Kidney tubule cell (primary cell): Measurements from ENCODE around the gene N4BP3.
A peak's percentile ranks its signal among the peaks of the same experiment; 100 is the strongest.

Source experiments
- DNase-seq: peaks from one replicate; pipeline ENCODE4 v3.0.0-alpha.2; 2018; ENCODE audit warnings: low spot score

N4BP3 gene

DNA sequence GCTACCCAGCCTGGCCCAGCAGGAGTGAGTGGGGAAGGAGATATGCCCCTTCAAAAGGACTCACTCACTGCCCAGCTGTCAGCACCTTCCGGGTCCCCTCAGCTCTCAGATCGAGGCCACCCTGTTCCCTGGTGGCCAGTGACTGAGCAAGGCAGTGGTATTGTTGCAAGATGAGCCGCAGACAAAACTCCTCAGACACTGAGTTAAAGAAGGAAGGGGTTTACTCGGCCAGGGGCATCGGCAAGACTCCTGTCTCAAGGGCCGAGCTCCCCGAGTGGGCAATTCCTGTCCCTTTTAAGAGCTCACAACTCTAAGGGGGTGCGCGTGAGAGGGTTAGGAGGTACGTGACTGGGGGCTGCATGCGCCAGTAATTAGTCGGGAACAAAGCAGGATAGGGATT lies 9.7 kb upstream of the N4BP3 start:
- no peak for DNase-seq

DNA sequence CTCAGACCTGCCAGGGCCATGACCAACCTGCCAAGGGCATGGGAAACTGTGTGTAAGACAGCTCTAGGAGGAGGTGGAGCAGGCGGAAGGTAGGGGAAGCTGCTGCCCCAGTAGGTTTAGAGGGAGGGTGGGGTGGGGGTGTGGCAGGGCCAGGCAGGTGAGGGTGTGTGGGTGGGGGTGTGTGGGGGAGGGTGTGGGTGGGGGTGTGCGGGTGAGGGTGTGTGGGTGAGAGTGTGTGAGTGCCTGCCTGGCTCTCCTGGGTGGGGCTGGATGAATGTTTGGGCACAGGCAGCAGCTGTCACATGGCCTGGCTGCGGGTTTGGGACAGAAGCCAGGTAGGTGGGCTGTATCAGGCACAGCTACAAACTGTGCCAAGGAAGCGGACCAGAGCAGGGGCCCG lies 8.8 kb upstream of the N4BP3 start:
- no peak for DNase-seq

DNA sequence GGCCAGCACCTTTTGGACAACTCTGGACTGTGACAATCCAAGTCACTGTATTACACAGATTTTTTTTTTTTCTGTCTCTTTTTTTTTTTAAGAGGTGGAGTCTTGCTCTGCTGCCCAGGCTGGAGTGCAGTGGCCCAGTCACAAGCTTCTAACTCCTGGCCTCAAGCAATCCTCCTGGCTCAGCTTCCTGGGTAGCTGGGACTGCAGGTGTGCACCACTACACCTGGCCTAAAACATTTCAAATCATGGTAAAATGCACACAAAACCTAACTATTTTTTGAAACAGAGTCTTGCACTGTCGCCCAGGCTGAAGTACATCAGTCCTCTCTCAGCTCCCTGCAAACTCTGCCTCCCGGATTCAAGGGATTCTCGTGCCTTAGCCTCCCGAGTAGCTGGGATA lies 7.2 kb upstream of the N4BP3 start:
- no peak for DNase-seq

DNA sequence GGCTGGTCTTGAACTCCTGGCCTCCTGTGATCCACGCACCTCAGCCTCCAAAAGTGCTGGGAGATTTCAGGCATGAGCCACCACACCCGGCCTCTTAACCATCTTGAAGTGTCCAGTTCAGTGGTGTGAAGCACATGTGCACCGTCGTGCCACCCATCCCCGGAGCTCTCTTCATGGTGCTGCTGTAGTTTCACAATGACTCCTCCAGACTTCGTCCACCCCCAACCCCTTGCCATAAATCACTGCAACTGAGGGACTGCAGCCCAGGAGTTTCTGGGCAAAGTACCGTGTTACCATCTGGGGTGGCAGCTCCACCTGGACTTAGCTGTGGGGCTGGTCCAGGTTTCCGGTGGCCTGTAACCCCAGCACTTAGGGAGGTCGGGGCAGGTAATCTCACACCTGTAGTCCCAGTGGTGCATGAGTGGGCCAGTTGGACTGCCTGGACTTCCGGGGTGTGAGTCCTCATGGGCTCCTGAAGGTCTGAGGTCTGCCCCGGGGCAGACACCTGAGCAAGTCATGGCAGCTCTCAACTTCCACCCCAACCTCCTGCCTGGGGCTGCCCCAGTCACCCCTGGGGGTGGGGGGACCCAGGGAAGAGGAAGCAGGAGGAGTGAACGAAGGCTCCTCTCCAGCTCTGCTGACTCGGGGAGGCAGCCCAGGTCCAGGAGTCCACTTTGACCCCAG lies 6.6 kb upstream of the N4BP3 start:
- DNase-seq = no peak

DNA sequence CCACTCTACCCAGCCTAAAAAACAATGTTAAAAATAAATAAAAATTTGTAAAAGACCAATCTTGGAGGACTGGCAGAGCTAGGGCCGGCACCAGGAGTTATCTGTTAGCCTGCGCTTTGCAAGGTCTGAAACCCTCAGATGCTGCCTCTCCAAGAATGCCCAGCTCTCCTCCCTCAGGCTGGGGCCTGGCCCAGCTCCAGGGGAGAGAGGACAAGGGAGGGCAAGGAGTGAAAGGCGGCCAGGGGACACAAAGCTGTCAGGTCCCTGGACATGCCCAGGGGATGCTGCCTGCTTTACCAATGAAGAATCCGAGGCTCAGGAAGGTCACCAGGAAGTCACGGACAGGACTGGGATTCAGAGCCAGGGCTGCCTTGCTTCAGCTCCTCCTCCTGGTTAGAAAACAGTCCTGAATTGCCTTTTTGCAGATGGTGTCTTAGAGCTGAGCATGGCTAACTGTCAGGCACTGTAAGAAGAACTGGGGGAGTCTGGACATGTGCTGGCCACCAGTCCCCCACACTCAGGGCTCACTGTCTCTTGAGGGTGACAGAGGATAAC lies 5.5 kb upstream of the N4BP3 start:
- no peak for DNase-seq

DNA sequence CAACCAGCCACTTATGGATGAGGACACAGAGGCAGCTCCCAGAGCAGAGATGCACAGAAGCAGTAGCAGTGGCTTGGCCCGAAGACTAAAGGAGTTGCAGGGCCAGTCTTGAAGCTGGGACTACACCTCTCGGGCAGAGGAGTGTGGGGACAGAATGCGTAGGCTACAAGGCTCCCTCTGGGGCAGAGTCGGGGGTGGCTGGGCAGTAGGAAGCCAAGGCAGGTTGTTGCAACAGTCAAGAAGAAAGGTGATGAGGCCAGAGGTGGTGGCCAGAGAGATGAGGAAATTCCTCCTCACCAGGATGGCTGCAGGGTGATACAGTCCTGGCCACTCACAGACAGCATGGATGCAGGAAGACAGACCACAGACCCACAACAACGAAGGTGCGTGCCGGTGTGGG lies 4.9 kb upstream of the N4BP3 start:
- no peak for DNase-seq

DNA sequence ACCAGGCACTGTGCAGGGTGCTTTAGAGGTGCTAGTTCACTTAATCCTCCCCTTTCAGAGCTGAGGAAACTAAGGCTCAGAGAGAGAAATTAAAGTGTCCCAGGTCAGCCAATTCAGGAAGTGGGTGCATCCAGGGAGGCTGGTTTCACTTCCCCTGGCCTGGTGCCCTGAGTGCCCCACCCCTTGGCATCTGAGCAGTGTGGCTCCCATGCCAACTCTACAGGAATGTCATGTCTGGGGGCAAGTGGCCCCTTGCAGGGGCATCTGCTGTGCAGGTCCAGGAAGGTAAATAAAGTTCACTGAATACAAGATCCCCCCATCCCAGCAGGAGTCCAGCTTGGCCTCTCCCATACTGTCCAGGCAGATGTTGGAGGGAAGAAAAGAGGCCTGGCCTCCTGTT lies 4.4 kb upstream of the N4BP3 start:
- no peak for DNase-seq

DNA sequence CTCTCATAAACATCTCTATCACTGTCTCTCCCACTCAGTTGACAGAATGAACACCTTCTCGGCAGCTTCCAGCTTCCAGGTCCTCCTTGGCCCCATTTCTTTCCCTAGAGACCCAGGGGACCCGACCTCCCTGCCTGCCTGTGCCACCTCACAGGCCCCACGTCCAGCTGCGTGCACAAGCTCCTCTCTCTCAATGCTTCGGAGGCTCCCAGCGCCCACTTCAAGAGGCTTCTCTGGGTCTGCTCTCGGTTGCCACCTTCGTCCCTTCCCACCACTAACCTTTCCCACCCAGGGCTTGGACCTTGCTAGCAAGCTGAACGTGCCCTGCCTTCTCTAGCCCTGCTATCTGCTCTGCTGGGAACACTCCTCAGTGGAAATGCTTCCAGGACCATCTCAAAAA lies 2.8 kb upstream of the N4BP3 start:
- no peak for DNase-seq

DNA sequence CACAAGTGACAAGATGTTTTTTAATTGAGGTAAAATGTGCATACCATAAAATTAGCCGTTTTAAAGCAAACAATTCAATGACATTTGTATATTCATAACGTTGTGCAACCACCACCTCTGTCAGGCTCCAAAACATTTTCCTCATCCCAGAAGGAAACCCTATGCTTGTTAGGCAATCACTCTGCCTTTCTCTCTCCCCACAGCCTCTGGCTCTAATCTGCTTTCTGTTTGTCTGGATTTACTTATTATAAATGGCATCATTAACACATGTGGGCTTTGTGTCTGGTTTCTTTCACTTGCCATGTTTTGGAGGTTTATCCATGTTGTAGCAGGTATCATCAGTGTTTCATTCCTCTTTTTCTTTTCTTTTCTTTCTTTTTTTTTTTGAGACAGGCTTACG lies 1.4 kb upstream of the N4BP3 start:
- no peak for DNase-seq

DNA sequence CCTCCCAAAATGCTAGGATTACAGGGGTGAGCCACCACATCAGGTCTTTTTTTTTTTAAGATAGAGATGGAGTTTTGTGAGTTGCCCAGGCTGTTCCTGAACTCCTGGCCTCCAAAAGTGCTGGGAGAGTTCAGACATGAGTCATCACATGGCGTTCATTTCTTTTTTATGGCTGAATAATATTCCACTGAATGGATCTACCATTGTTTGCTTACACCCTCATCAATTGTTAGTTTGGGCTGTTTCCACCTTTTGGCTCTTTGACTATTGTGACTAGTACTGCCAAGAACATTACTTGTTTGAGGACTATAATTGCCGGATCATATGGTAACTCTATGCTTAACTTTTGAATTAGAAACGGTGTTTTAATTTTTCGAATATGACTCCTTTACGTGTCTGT lies 787 bp upstream of the N4BP3 start:
- no peak for DNase-seq

DNA sequence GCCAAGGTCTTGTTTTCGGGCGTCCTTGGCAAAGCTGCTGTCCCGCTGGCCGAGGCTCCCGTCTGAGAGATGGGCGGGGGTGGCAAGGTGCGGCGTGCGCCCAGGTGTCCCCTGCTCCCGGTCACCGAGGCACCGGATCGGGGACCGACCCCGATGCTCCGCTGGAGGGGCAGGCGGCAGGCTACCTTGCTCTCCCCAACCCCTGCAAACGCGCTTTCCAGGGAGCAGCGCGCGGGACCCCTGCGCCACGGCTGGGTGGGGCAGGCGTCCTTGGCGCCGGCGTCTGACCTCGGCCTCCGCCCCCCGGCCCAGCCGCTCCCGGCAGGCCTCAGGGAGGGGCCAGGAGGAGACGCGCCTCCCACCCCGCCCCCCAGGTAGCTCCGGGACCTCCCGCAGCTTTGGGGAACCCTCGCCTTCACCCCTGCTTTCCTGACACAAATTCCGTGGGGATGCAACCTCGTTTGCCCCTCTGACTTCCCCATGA lies 551 bp downstream of the N4BP3 start:
- DNase-seq = no peak

DNA sequence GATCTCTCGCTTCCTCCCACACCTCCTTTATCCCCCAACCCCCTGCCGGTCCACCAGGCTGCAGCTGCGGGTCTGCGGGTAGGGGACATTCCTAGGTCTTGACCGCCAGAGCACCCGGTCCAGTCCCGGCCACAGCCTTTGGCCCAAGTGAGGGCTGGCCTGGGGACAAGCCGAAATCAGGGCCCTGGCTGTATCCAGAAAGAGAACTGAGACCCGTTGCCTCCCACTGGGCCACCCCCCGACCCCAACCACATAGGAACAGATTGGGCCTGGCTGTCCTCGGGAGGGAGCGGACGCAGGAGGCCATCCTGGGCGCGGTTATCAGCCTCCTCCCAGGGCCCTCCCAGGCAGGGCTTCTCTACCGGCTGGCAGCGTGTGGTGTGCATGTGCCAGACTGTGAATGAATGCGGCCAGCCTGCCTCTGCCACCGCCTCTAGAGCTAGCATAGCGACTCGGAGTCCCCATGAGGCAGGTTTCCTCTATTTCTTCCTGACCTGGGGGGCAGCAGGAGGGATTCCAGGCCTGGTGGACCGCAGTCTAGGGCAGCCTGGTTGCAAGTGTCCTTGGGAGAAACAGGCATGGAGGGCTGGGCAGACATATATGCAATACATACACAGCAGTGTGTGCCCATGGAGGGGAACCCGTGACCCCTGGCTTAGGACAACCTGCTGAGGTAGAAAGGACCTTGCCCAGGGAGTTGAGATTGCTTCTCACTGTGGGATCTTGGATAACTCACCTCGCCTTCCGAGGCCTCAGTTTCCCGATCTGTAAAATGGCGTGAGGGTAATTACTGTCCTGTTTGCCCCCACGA lies 1.2 kb downstream of the N4BP3 start:
- DNase-seq = peak; percentile 47

DNA sequence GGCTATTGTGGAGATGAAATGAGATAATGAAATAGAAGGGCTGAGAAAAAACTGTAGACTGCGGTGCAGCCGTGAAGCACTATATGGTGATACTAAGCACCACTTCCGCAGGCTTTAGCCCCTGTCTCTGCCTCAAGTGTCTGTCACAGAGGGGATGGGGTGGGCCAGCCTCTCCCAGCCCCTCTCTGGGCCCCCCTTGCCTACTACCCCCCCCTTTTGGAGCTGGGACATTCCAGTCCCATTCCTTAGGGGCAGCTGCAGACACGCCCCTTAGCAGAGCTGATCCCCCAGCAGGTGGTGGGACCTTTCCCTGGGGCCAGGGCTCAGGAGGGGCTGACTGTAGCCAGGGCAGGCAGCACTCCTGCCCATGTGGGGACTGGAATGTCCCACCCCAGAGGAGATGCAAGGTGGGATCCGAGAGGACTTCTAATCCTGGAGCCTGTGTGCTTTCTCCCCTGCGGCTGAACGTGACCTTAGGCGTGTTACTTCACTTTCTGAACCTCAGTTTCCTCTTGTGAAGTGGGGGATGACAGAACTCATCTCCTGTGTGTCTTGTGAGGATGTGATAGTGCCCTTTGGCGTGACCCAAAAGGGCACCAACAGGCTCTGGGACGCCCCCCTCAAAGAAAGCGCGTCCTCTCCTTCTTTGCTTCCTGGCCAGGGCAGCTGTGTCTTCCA lies 1.9 kb downstream of the N4BP3 start:
- DNase-seq = no peak

DNA sequence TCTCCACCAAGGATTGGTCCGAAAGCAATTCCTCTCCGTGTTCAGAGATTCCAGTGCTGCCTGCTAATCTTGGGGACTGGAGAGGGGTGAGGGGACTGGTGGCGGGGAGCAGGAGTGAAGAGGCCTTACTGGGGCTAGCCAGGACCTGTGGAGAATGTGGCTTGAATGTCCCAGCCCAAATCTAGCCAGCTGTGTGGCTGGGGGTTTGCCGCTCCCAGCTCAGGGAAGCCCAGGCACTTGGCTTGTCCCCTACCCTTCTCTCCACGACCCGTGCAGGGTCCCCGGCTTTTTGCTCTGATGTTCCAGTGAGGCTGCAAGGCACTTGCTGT lies 2.4 kb downstream of the N4BP3 start:
- no peak for DNase-seq

DNA sequence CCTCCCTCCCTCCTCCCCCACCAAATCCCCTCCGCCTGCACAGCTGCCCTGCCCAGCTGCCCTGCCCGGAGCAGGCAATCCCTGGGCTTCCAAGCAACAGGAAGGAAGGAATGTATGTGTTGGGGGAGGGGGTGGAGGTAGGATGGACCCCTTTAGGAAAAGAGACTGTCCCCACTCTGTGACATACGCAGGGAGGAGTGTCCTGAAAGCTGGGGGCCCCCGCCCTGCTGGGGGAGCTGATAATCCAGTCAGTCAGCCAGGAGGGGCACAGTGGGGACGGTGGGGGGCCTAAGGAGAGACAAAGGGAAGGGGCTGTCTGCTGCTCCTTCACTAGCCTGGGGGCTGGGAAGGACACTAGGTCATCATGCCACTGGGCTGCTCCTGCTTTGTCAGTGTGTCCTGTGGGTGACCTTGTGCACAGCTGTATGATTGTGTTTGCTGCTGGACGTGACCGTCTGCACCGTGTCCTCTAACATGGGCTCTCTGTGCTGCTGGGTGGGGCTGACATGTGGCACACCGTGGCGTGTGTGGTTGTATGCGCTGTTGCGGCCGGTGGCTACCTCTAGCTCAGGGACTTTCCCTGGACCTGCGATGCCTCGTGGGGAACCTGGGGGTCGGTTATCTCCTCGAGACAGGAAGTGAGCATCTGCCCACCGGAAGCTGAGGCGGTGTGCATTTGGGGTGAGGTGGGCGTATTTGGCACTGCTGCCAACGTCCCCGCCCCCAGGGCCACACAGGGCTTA lies 3.0 kb downstream of the N4BP3 start:
- no peak for DNase-seq

DNA sequence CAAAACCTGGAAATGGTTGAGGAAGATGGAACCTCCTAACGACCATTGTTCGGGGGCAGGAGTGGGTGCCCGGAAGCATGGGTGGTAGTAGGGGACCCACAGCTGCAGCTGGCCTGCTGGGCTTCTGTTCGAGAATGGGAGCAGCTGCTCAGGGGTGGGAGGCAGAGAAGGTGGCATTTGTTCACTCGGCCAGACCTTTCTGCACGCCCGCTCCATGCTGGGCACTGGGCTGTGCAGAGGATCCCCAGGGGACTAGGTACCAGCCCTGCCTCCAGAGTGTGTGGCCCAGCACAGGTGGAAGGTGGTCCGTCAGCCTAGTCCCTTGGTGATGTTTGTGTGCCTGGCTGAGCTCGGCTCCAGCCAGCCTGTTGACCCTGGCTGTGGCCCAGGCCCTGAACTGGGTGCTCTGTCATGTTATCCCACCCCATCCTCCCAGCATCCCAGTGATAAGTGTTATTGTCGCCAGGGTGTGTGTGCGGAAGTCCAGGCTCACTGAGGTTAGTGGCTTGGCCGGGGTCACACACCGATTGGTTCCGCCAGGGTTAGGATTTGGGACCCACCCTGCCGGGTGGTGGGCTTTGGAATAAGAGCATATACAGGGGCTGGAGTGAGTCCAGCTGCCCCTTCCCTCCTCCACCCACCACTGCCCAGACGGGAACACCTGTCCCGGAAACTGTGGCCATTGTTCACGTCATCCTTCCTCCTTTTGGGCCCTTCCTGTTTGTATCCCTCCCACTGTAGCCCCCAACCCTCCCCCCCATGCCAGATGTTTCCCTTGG lies 4.8 kb downstream of the N4BP3 start:
- DNase-seq = no peak

DNA sequence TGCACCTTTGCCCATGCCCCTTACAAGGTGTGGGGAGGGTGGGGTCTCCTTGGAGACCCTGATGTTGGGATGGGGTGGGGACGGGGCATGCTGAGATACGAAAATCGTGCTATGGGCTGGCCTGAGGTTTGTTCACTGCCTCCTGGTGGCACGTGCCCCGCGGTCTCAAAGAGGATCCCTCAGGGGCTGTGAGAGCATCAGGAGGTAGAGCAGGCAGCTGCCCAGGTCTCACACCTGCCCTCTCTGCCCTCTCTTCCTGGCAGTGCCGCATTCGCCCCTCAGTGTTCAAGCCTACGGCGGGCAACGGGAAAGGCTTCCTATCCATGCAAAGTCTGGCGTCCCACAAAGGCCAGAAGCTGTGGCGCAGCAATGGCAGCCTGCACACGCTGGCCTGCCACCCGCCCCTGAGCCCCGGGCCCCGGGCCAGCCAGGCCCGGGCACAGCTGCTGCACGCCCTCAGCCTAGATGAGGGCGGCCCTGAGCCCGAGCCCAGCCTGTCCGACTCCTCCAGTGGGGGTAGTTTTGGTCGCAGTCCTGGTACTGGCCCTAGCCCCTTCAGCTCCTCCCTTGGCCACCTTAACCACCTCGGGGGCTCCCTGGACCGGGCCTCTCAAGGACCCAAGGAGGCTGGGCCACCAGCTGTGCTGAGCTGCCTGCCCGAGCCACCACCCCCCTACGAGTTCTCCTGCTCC lies 6.7 kb downstream of the N4BP3 start:
- DNase-seq = no peak

DNA sequence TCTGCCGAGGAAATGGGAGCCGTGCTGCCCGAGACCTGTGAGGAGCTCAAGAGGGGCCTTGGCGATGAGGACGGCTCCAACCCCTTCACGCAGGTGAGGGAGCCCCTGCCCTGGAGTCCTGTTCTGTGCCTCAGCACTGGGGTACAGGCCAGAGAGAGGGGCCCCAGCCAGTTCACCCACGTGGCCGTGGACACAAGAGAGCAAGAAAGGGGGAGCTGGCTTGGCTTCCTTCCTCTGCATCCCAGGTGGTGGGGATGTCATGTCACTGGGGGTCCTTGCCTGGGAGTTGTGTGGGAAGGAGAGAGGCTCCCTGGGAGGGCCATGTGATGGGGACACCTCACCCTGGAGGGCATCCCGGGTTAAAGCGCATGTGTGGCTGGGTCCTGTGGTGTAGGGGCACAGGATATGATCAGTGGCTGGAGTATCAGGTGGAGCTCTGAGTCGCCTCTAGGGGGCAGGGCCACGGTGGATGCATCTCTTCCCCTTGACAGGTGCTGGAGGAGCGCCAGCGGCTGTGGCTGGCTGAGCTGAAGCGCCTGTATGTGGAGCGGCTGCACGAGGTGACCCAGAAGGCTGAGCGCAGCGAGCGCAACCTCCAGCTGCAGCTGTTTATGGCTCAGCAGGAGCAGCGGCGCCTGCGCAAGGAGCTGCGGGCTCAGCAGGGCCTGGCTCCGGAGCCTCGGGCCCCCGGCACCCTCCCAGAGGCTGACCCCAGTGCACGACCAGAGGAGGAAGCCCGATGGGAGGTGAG lies 7.5 kb downstream of the N4BP3 start:
- peak; percentile 90 for DNase-seq

DNA sequence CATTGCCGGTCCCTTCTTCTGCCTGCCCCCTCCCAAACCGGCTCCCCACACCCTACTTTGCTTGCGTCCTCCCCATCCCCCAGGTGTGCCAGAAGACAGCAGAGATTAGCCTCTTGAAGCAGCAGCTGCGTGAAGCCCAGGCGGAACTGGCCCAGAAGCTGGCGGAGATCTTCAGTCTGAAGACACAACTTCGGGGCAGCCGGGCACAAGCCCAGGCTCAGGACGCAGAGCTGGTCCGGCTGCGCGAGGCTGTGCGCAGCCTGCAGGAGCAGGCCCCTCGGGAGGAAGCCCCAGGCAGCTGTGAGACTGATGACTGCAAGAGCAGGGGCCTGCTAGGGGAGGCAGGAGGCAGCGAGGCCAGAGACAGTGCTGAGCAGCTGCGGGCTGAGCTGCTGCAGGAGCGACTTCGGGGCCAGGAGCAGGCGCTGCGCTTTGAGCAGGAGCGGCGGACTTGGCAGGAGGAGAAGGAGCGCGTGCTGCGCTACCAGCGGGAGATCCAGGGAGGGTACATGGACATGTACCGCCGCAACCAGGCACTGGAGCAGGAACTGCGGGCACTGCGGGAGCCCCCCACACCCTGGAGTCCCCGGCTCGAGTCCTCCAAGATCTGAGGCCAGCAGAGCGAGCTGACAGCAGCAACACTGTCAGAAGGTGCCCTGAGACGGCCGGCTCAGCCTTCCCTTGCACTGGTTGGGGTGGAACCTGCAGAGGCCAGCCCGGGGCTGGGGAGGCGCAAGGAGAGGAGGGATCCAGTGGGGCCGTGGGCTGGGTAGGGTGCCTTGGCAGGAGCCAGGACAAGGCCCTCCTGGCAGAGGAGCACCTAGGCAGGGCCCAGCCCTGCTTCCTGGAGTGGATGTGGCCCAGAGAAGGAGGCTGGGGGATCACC lies 8.3 kb downstream of the N4BP3 start:
- DNase-seq = no peak
